Measurements from ENCODE around the gene ADRM1.
A peak's percentile ranks its signal among the peaks of the same experiment; 100 is the strongest.

Gene ADRM1

GRCh38 chr20:62339647-62340062 is 36.9 kb downstream of the ADRM1 start:
- no peaks in the 10 kb centered on the region for H3K27me3 ChIP-seq (ENCODE audit: low read length)
- peak overlapping the region; percentile 32; the same call in 1 of the 2 replicates for H3K9ac ChIP-seq (ENCODE audit: low read length)
- no peaks in the 10 kb centered on the region for H4K20me1 ChIP-seq (ENCODE audit: low read depth, low read length)
- no peaks in the 10 kb centered on the region for H3K9me2 ChIP-seq (replicated peaks; ENCODE audit: insufficient read depth, low read length)
- no peaks in the 10 kb centered on the region for H3K36me3 ChIP-seq (ENCODE audit: low read length)
- peaks cover 18% of the 10 kb centered on the region for H3F3A ChIP-seq (ENCODE audit: insufficient read depth)
- H3K27ac ChIP-seq (ENCODE audit: low read depth, low read length), result peak overlapping the region; percentile 77
- no peaks in the 10 kb centered on the region for H3K79me2 ChIP-seq (ENCODE audit: insufficient read depth, low read length)
- TF ChIP-seq EZH2phosphoT487 (conservative IDR thresholded peaks at IDR 0.05; ENCODE audit: low read length), result no peak
- TF ChIP-seq, protein P1, sequence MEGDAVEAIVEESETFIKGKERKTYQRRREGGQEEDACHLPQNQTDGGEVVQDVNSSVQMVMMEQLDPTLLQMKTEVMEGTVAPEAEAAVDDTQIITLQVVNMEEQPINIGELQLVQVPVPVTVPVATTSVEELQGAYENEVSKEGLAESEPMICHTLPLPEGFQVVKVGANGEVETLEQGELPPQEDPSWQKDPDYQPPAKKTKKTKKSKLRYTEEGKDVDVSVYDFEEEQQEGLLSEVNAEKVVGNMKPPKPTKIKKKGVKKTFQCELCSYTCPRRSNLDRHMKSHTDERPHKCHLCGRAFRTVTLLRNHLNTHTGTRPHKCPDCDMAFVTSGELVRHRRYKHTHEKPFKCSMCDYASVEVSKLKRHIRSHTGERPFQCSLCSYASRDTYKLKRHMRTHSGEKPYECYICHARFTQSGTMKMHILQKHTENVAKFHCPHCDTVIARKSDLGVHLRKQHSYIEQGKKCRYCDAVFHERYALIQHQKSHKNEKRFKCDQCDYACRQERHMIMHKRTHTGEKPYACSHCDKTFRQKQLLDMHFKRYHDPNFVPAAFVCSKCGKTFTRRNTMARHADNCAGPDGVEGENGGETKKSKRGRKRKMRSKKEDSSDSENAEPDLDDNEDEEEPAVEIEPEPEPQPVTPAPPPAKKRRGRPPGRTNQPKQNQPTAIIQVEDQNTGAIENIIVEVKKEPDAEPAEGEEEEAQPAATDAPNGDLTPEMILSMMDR (IDR thresholded peaks at IDR 0.05; ENCODE audit: insufficient read depth, low read length, poor library complexity, severe bottlenecking), result no peak
- H3K4me3 ChIP-seq (ENCODE audit: insufficient read depth, low read length, poor library complexity, severe bottlenecking), result peak overlapping the region; percentile 23
- H2AFZ ChIP-seq (ENCODE audit: low read depth, low read length, severe bottlenecking), result peak overlapping the region; percentile 17
- peaks cover 6% of the 10 kb centered on the region; the same call in 1 of the 2 replicates for H3K9me3 ChIP-seq (ENCODE audit: insufficient read depth, low read length)
- H3K4me2 ChIP-seq (ENCODE audit: low read depth, low read length, poor library complexity, severe bottlenecking), result peak overlapping the region; percentile 46

DNA sequence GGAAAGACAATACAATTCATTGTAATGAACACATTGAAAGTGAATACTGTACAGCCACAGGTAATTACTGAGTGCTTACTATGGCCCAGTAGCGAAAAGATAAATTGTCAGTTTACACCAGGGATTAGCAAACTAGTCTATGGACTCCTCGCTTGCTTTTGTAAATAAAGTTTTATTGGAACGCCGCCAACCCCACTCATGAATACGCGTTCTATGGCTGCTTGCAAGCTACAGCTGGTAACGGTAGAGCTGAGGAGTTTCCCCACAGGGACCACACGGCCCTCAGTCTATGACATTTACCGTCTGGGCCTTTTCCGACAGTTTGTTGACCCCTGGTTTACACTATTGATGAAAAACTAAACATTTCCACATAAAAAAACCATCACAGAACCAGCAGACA is 40.1 kb downstream of the ADRM1 start:
- no peaks in the 10 kb centered on the region for H3K9me2 ChIP-seq (replicated peaks; ENCODE audit: insufficient read depth, low read length)
- H3K27me3 ChIP-seq (ENCODE audit: low read length), result no peaks in the 10 kb centered on the region
- H3K4me2 ChIP-seq (ENCODE audit: low read depth, low read length, poor library complexity, severe bottlenecking), result no peak overlapping the region
- H2AFZ ChIP-seq (ENCODE audit: low read depth, low read length, severe bottlenecking), result no peak overlapping the region
- no peak for TF ChIP-seq EZH2phosphoT487 (conservative IDR thresholded peaks at IDR 0.05; ENCODE audit: low read length)
- TF ChIP-seq, protein P1 (IDR thresholded peaks at IDR 0.05; ENCODE audit: insufficient read depth, low read length, poor library complexity, severe bottlenecking), result no peak
- H4K20me1 ChIP-seq (ENCODE audit: low read depth, low read length), result no peaks in the 10 kb centered on the region
- no peak overlapping the region for H3K27ac ChIP-seq (ENCODE audit: low read depth, low read length)
- no peaks in the 10 kb centered on the region for H3K36me3 ChIP-seq (ENCODE audit: low read length)
- H3K79me2 ChIP-seq (ENCODE audit: insufficient read depth, low read length), result no peaks in the 10 kb centered on the region
- no peak overlapping the region for H3K9ac ChIP-seq (ENCODE audit: low read length)
- H3K9me3 ChIP-seq (ENCODE audit: insufficient read depth, low read length), result no peaks in the 10 kb centered on the region
- peaks cover 8% of the 10 kb centered on the region; the same call in 1 of the 2 replicates for H3F3A ChIP-seq (ENCODE audit: insufficient read depth)
- no peak overlapping the region for H3K4me3 ChIP-seq (ENCODE audit: insufficient read depth, low read length, poor library complexity, severe bottlenecking)

- H3K9me3 ChIP-seq (ENCODE audit: insufficient read depth, low read length), result no peaks in the 10 kb centered on the region
- H3K79me2 ChIP-seq (ENCODE audit: insufficient read depth, low read length), result no peaks in the 10 kb centered on the region
- H3K4me2 ChIP-seq (ENCODE audit: low read depth, low read length, poor library complexity, severe bottlenecking), result no peak overlapping the region
- no peak overlapping the region for H2AFZ ChIP-seq (ENCODE audit: low read depth, low read length, severe bottlenecking)
- no peaks in the 10 kb centered on the region for H4K20me1 ChIP-seq (ENCODE audit: low read depth, low read length)
- no peaks in the 10 kb centered on the region for H3K9me2 ChIP-seq (replicated peaks; ENCODE audit: insufficient read depth, low read length)
- H3K9ac ChIP-seq (ENCODE audit: low read length), result no peak overlapping the region
- TF ChIP-seq EZH2phosphoT487 (conservative IDR thresholded peaks at IDR 0.05; ENCODE audit: low read length), result no peak
- TF ChIP-seq, protein P1 (IDR thresholded peaks at IDR 0.05; ENCODE audit: insufficient read depth, low read length, poor library complexity, severe bottlenecking), result no peak
- H3K27me3 ChIP-seq (ENCODE audit: low read length), result no peaks in the 10 kb centered on the region
- H3F3A ChIP-seq (ENCODE audit: insufficient read depth), result peaks cover 8% of the 10 kb centered on the region; the same call in 1 of the 2 replicates
- no peak overlapping the region for H3K27ac ChIP-seq (ENCODE audit: low read depth, low read length)
- H3K36me3 ChIP-seq (ENCODE audit: low read length), result no peaks in the 10 kb centered on the region
- no peak overlapping the region for H3K4me3 ChIP-seq (ENCODE audit: insufficient read depth, low read length, poor library complexity, severe bottlenecking)
These were observed 41.3 kb downstream of the ADRM1 start for GRCh38 chr20:62344092-62344491.

Data from SU-DHL-6 (cell line).